Nucleus accumbens (tissue), 56 donors: ENCODE measurements around the gene CEND1.
"Not testable (repeated sequence)": the region's sequence is repeated elsewhere in the genome, so short reads cannot be mapped to it uniquely, and the experiment has no call there.

Source experiments
- DNase-seq, 56 donors: peaks; one replicate each; lab custom pipeline; 2025; lab: John Stamatoyannopoulos, UW

Gene CEND1

GRCh38 chr11:742571-743201, 47.2 kb downstream of the CEND1 start:
- no peak for DNase-seq

GRCh38 chr11:742156-742546, 47.7 kb downstream of the CEND1 start:
- DNase-seq = no peak

- DNase-seq = not testable (repeated sequence)
Measured at GRCh38 chr11:737899-738298, 52.0 kb downstream of the CEND1 start.

GRCh38 chr11:737366-737765, 52.5 kb downstream of the CEND1 start:
- DNase-seq = peak in 15 of 56 donors; percentile 12 to 47 (median 30)
